ENCODE data around the gene CAMK2A. TPM values are rescaled to one million over a fixed set of nuclear protein-coding genes. Genes with fewer than 3 reads are reported as not detected.
A peak's percentile ranks its signal among the peaks of the same experiment; 100 is the strongest.
"Not testable (repeated sequence)": the region's sequence is repeated elsewhere in the genome, so short reads cannot be mapped to it uniquely, and the experiment has no call there.

The CAMK2A gene
- polyA plus RNA-seq, 2 of the 4 experiments (the other 2 are of a cell fraction) = 0.09 to 0.93 TPM

- no peak for TF ChIP-seq EP300 (IDR thresholded peaks at IDR 0.05)
- 71% methylated on average over 6 of the region's 6 CpGs for WGBS (ENCODE audit: missing lambda C conversion rate)
Observed at GRCh38 chr5:150252489-150252888, 37.1 kb downstream of the CAMK2A start.

GRCh38 chr5:150251504-150251903 is 38.1 kb downstream of the CAMK2A start:
- FAIRE-seq = no peak
- CTCF ChIA-PET = interaction anchor here (0.5 to 1.6 kb wide), 4 partner anchors 15 to 164 kb away, joined by 3 to 4 read pairs (median 3); no protein-coding TSS in a partner anchor
- 77% methylated on average over 7 of the region's 7 CpGs for WGBS (ENCODE audit: missing lambda C conversion rate)

More at GRCh38 chr5:150252489-150252888, 37.1 kb downstream of the CAMK2A start:
- Histone ChIP-seq H3K9me3 (no peaks in the 10 kb centered on the region), H3K4me1 (no peaks in the 10 kb centered on the region), H3K4me3 (no peak overlapping the region), H3K27ac (no peak overlapping the region), H3K4me2 (no peak overlapping the region)
- ChIA-PET CTCF (interaction anchor here (0.8 to 1.6 kb wide), 5 partner anchors 10 to 414 kb away, joined by 3 to 4 read pairs (median 3); no protein-coding TSS in a partner anchor), POLR2A (no interaction called here)
- FAIRE-seq (no peak), DNase-seq (ENCODE audit: low read depth in 1 of 2, low spot score in 1 of 2) (no peak), ATAC-seq (no peak)

GRCh38 chr5:150249744-150250143 is 39.8 kb downstream of the CAMK2A start:
- ChIA-PET POLR2A (no interaction called here), CTCF (interaction anchor here (1.3 to 1.6 kb wide), 2 partner anchors 13 to 100 kb away, joined by 3 to 4 read pairs; no protein-coding TSS in a partner anchor)
- ATAC-seq (peak in 1 of 2 experiments; percentile 16; a peak in 1 of 6 replicates), DNase-seq (ENCODE audit: low read depth in 1 of 2, low spot score in 1 of 2) (no peak), FAIRE-seq (no peak)
- H3K4me1 ChIP-seq = no peaks in the 10 kb centered on the region
- H3K9me3 ChIP-seq = no peaks in the 10 kb centered on the region
- H3K4me2 ChIP-seq = no peak overlapping the region
- WGBS (ENCODE audit: missing lambda C conversion rate) = 87% methylated on average over 5 of the region's 5 CpGs
- H3K27ac ChIP-seq = no peak overlapping the region
- no peak for TF ChIP-seq POLR2AphosphoS2 (conservative IDR thresholded peaks at IDR 0.05; ENCODE audit: low read length)
- no peak for TF ChIP-seq KDM5A (IDR thresholded peaks at IDR 0.05)
- TF ChIP-seq NR3C1 (IDR thresholded peaks at IDR 0.05) = no peak
- no peak for TF ChIP-seq USF2 (IDR thresholded peaks at IDR 0.05)
- no peak for TF ChIP-seq NFE2L2 (conservative IDR thresholded peaks at IDR 0.05; ENCODE audit: low read length)
- no peak overlapping the region for H3K4me3 ChIP-seq

More at GRCh38 chr5:150251504-150251903, 38.1 kb downstream of the CAMK2A start:
- H3K4me3 ChIP-seq = no peak overlapping the region
- POLR2A ChIA-PET = no interaction called here
- H3K4me1 ChIP-seq = no peaks in the 10 kb centered on the region
- no peak for TF ChIP-seq HES2 (IDR thresholded peaks at IDR 0.05)
- no peak overlapping the region for H3K27ac ChIP-seq
- DNase-seq (ENCODE audit: low read depth in 1 of 2, low spot score in 1 of 2) (no peak), ATAC-seq (no peak)
- no peak overlapping the region for H3K4me2 ChIP-seq
- no peaks in the 10 kb centered on the region for H3K9me3 ChIP-seq

GRCh38 chr5:150248946-150249345 is 40.6 kb downstream of the CAMK2A start:
- TF ChIP-seq EHF (CRISPR knock-in tag; IDR thresholded peaks at IDR 0.05) = no peak
- DNase-seq (ENCODE audit: low read depth in 1 of 2, low spot score in 1 of 2) (no peak), ATAC-seq (no peak), FAIRE-seq (no peak)
- H3K9me3 ChIP-seq = no peaks in the 10 kb centered on the region
- no peaks in the 10 kb centered on the region for H3K4me1 ChIP-seq
- 100% methylated on average over 3 of the region's 3 CpGs for WGBS (ENCODE audit: missing lambda C conversion rate)
- ChIA-PET CTCF (interaction anchor here (1.2 to 1.3 kb wide), 2 partner anchors 101 to 102 kb away, joined by 3 to 4 read pairs; no protein-coding TSS in a partner anchor), POLR2A (no interaction called here)
- H3K4me3 ChIP-seq = no peak overlapping the region
- H3K27ac ChIP-seq = no peak overlapping the region
- H3K4me2 ChIP-seq = no peak overlapping the region

- H3K4me3 ChIP-seq; H3K4me2 ChIP-seq; H3K4me1 ChIP-seq; ATAC-seq; FAIRE-seq; DNase-seq (ENCODE audit: low read depth in 1 of 2, low spot score in 1 of 2); H3K27ac ChIP-seq; H3K9me3 ChIP-seq; POLR2A ChIA-PET: not testable (repeated sequence)
- CTCF ChIA-PET = interaction anchor here (0.9 to 1.3 kb wide), 3 partner anchors 30 to 103 kb away, joined by 3 to 4 read pairs (median 3); no protein-coding TSS in a partner anchor
- WGBS (ENCODE audit: missing lambda C conversion rate) = 61% methylated on average over 5 of the region's 6 CpGs
Observed at GRCh38 chr5:150248493-150248892, 41.1 kb downstream of the CAMK2A start.

GRCh38 chr5:150247726-150248125 is 41.8 kb downstream of the CAMK2A start:
- POLR2A ChIA-PET = no interaction called here
- WGBS (ENCODE audit: missing lambda C conversion rate) = 83% methylated on average over 6 of the region's 9 CpGs
- no peak for FAIRE-seq

More at GRCh38 chr5:150247726-150248125, 41.8 kb downstream of the CAMK2A start:
- Histone ChIP-seq H3K4me3 (no peak overlapping the region), H3K4me2 (no peak overlapping the region), H3K9me3 (no peaks in the 10 kb centered on the region), H3K4me1 (no peaks in the 10 kb centered on the region), H3K27ac (no peak overlapping the region)
- TF ChIP-seq ELK1 (IDR thresholded peaks at IDR 0.05; ENCODE audit: low read depth, low read length) (no peak), CEBPB (IDR thresholded peaks at IDR 0.05) (no peak), EHMT2 (IDR thresholded peaks at IDR 0.05; ENCODE audit: low read depth) (no peak), KDM1A (IDR thresholded peaks at IDR 0.05; ENCODE audit: low read depth) (no peak), ZFP36 (IDR thresholded peaks at IDR 0.05; ENCODE audit: borderline replicate concordance, partially characterized antibody) (no peak), FOSL2 (IDR thresholded peaks at IDR 0.05) (no peak), FOSL2 (CRISPR knock-in tag; IDR thresholded peaks at IDR 0.05) (no peak), RAD21 (conservative IDR thresholded peaks at IDR 0.05 in 1 of 2, IDR thresholded peaks at IDR 0.05 in 1 of 2) (no peak)
- no peak for ATAC-seq
- CTCF ChIA-PET = interaction anchor here (0.9 to 2.4 kb wide), 5 partner anchors 12 to 103 kb away, joined by 3 to 10 read pairs (median 7); partner anchors contain the start of gene ARSI
- DNase-seq (ENCODE audit: low read depth in 1 of 2, low spot score in 1 of 2) = no peak

Measured in A549 (cell line).